HepG2 (cell line): ENCODE data around the gene RASL10B. TPM values are rescaled to one million over a fixed set of nuclear protein-coding genes. Genes with fewer than 3 reads are reported as not detected.
"Not testable (repeated sequence)": the region's sequence is repeated elsewhere in the genome, so short reads cannot be mapped to it uniquely, and the experiment has no call there.

ENCODE experiments used
- ATAC-seq: fragments of 200-7000 bp; cut with Tn5 transposase; 3 replicates; pipeline ENCODE4 v1.9.1; 2020; ENCODE audit warnings: mild to moderate bottlenecking, moderate library complexity
- BruUV-seq: library from RNA; stranded (reverse); fragments of 400-500 nt; replicated peaks from 2 replicates; lab custom pipeline; 2021; lab: Mats Ljungman, UMichigan
- CTCF ChIA-PET: fragments of 300-600 bp; formaldehyde crosslinking; extraction: SDS; loops from one replicate; lab custom pipeline; 2021; ENCODE audit warnings: low total read pairs, inconsistent platforms, low intra/inter-chr PET ratio; lab: Yijun Ruan, JAX
- POLR2A ChIA-PET: fragments of 350-600 bp; sonication (Branson Sonifier 250); formaldehyde crosslinking; loops from one replicate; lab custom pipeline; 2020; ENCODE audit warnings: antibody characterized with exemption, inconsistent platforms; lab: Yijun Ruan, JAX
- DNase-seq: peaks from one replicate; pipeline ENCODE4 v3.0.0-alpha.2; 2015; ENCODE audit warnings: low spot score
- FAIRE-seq: peaks from 3 replicates; lab custom pipeline; 2011; peaks lifted over from hg19 to GRCh38; lab: Jason Lieb, UNC
- H2AFZ ChIP-seq: one replicate; pipeline ENCODE4 v1.6.1; 2011; ENCODE audit warnings: low read length, inconsistent platforms
- H3K27ac ChIP-seq: fragments of 300-600 bp; 3 replicates; pipeline ENCODE4 v1.8.0; 2011; ENCODE audit warnings: mixed run types, mild to moderate bottlenecking, mixed read lengths, low read length, inconsistent platforms; ENCODE audit not compliant: insufficient read depth; ENCODE audit errors: extremely low read length
- H3K27me3 ChIP-seq, 2 experiments: fragments of 200-600 bp in 1 of 2; 2 replicates in 1 of 2; 3 replicates in 1 of 2; pipeline versions ENCODE4 v1.6.0 to v1.8.0; 2011; ENCODE audit warnings: low read length in 2 of 2, mild to moderate bottlenecking in 2 of 2, moderate library complexity in 2 of 2, inconsistent platforms in 1 of 2; ENCODE audit not compliant: insufficient read depth in 2 of 2, control insufficient read depth in 1 of 2
- H3K36me3 ChIP-seq, 2 experiments: fragments of 200-600 bp in 1 of 2; replicated peaks in 1 of 2; 2 replicates in 1 of 2; 3 replicates in 1 of 2; pipeline versions ENCODE4 v1.5.1 to v1.8.0; 2011; ENCODE audit warnings: low read length in 2 of 2, inconsistent platforms in 1 of 2; ENCODE audit not compliant: insufficient read depth in 2 of 2, control insufficient read depth in 1 of 2
- H3K4me1 ChIP-seq: 2 replicates; pipeline ENCODE4 v1.5.1; 2012; ENCODE audit warnings: low read length, inconsistent platforms; ENCODE audit not compliant: insufficient read depth
- H3K4me2 ChIP-seq: 2 replicates; pipeline ENCODE4 v1.6.0; 2011; ENCODE audit warnings: low read depth, low read length, inconsistent platforms
- H3K4me3 ChIP-seq, 3 experiments: fragments of 200-600 bp in 1 of 3; sonication (generic), shearing (Covaris generic) in 1 of 3; replicated peaks in 1 of 3; 2 replicates each; pipeline ENCODE4 v1.5.1; 2011 to 2016; ENCODE audit warnings: low read length in 3 of 3, inconsistent platforms in 2 of 3, low read depth in 2 of 3, mild to moderate bottlenecking in 2 of 3, control low read depth in 1 of 3, mixed read lengths in 1 of 3; ENCODE audit not compliant: insufficient read depth in 1 of 3
- H3K79me2 ChIP-seq: one replicate; pipeline ENCODE4 v1.6.1; 2011; ENCODE audit warnings: low read length, inconsistent platforms; ENCODE audit not compliant: insufficient read depth
- H3K9ac ChIP-seq: 2 replicates; pipeline ENCODE4 v1.6.0; 2011; ENCODE audit warnings: mild to moderate bottlenecking, low read depth, low read length, inconsistent platforms; ENCODE audit not compliant: insufficient read depth
- H3K9me3 ChIP-seq: 2 replicates; pipeline ENCODE4 v1.5.1; 2012; ENCODE audit warnings: mild to moderate bottlenecking, low read length
- H4K20me1 ChIP-seq: 2 replicates; pipeline ENCODE4 v1.6.0; 2011; ENCODE audit warnings: inconsistent platforms, mild to moderate bottlenecking, low read length, moderate library complexity; ENCODE audit not compliant: insufficient read depth
- GMEB2 ChIP-seq: IDR thresholded peaks from 2 replicates; pipeline ENCODE4 v1.6.1; 2016; ENCODE audit warnings: missing biosample characterization, missing genetic modification reagents, low read depth
- HOXD1 ChIP-seq: sonication (generic); formaldehyde crosslinking; IDR thresholded peaks from 2 replicates; pipeline ENCODE4 v1.5.0; 2020; ENCODE audit warnings: missing genetic modification reagents
- MNT ChIP-seq: fragments of 450-650 bp; IDR thresholded peaks from 2 replicates; pipeline ENCODE4 v1.6.1; 2016
- NR2C2 ChIP-seq: sonication (generic); formaldehyde crosslinking; IDR thresholded peaks from 2 replicates; pipeline ENCODE4 v1.4.0; 2020; ENCODE audit warnings: missing genetic modification reagents, mild to moderate bottlenecking, moderate library complexity, borderline replicate concordance
- USF2 ChIP-seq, 2 experiments: sonication (generic) in 1 of 2; formaldehyde crosslinking in 1 of 2; IDR thresholded peaks; 2 replicates each; pipeline versions ENCODE4 v1.5.1 to v1.6.1; 2011 to 2020; ENCODE audit warnings: borderline replicate concordance in 1 of 2, low read depth in 1 of 2, low read length in 1 of 2, mild to moderate bottlenecking in 1 of 2, missing genetic modification reagents in 1 of 2, moderate library complexity in 1 of 2
- ZNF121 ChIP-seq: sonication (generic); formaldehyde crosslinking; IDR thresholded peaks from 2 replicates; pipeline ENCODE4 v1.5.0; 2020; ENCODE audit warnings: mild to moderate bottlenecking, missing genetic modification reagents
- ZNF124 ChIP-seq: sonication (generic); formaldehyde crosslinking; IDR thresholded peaks from 2 replicates; pipeline ENCODE4 v1.4.0; 2020; ENCODE audit warnings: missing genetic modification reagents
- ZNF180 ChIP-seq: sonication (generic); formaldehyde crosslinking; IDR thresholded peaks from 2 replicates; pipeline ENCODE4 v1.4.0; 2020; ENCODE audit warnings: low read depth, missing genetic modification reagents, borderline replicate concordance
- ZNF235 ChIP-seq: sonication (generic); formaldehyde crosslinking; IDR thresholded peaks from 2 replicates; pipeline ENCODE4 v1.8.1; 2023; ENCODE audit warnings: mild to moderate bottlenecking, missing genetic modification reagents, borderline replicate concordance
- WGBS: methylation state at CpG from one replicate; pipeline ENCODE4 v1.1.6; 2017; ENCODE audit warnings: low lambda C conversion rate; 5-methylcytosine and 5-hydroxymethylcytosine counted together
- in situ Hi-C: cut with HindIII; loops from 2 replicates; pipeline ENCODE4 v1.10.0; 2017; ENCODE audit warnings: low pct_unique_long_range_greater_than_20kb; ENCODE audit not compliant: extremely low pct_ligation_motif_present
- intact Hi-C: fragments of 100-400 bp; cut with micrococcal nuclease; formaldehyde crosslinking; loops from one replicate; pipeline ENCODE4 v1.10.0; 2022; ENCODE audit not compliant: unreplicated experiment
- polyA plus RNA-seq, 8 experiments: library from polyadenylated mRNA; depleted of rRNA in 3 of 8; stranded (reverse) in 7 of 8; unstranded in 1 of 8; fragments of >200 nt; fragmentation: Illumina TruSeq in 4 of 8; extraction: Trizol in 4 of 8; gene quantifications; 2 replicates each; pipeline versions ENCODE4 v1.2.1 to v1.2.3, GENCODE V29; 2011 to 2016; ENCODE audit warnings: low read depth in 4 of 8, missing spikeins in 1 of 8, mixed read lengths in 1 of 8; ENCODE audit not compliant: insufficient read depth in 1 of 8
- total RNA-seq, 5 experiments: library from RNA; depleted of rRNA; stranded (reverse); fragments of >200 nt; fragmentation: Illumina TruSeq; extraction: Trizol; gene quantifications; 2 replicates each; pipeline ENCODE4 v1.2.3, GENCODE V29; 2016; ENCODE audit warnings: low read depth in 1 of 5

The RASL10B gene
- total and polyA plus RNA-seq, 2 of the 13 experiments (the other 11 are each of a cell fraction or from before 2014, with no cell fraction given), result 8.8 to 11.0 TPM

GRCh38 chr17:35703308-35703707, 28.1 kb upstream of the RASL10B start:
- DNase-seq, H3K27me3 ChIP-seq, H3K79me2 ChIP-seq, H2AFZ ChIP-seq, H3K4me2 ChIP-seq, POLR2A ChIA-PET, H3K36me3 ChIP-seq, H3K9ac ChIP-seq, BruUV-seq, intact Hi-C loops, FAIRE-seq, H3K9me3 ChIP-seq, ATAC-seq, H3K27ac ChIP-seq, CTCF ChIA-PET, H3K4me3 ChIP-seq, H4K20me1 ChIP-seq: not testable (repeated sequence)
- 0 out of 2 replicates have a peak, but pooled peaks have one; percentile 10 for TF ChIP-seq MNT
- 100% methylated on average over 2 of the region's 2 CpGs for WGBS
- H3K4me1 ChIP-seq, result peaks cover 16% of the 10 kb centered on the region
- in situ Hi-C loops, result loop anchor here (25.0 kb wide), 1 partner anchor 109 kb away; the partner anchor contains the start of gene TAF15

- no peak overlapping the region for H3K9ac ChIP-seq
- intact Hi-C loops, result no loop called here
- no peaks in the 10 kb centered on the region for H3K27me3 ChIP-seq
- TF ChIP-seq ZNF180 (no peak), HOXD1 (CRISPR knock-in tag) (no peak), USF2 (IDR thresholded peaks at IDR 0.05; ENCODE audit: low read depth, low read length) (no peak), USF2 (CRISPR knock-in tag; IDR thresholded peaks at IDR 0.05; ENCODE audit: borderline replicate concordance) (no peak), GMEB2 (CRISPR knock-in tag) (no peak), NR2C2 (CRISPR knock-in tag) (no peak), ZNF235 (no peak), ZNF124 (no peak), ZNF121 (CRISPR knock-in tag) (peak; percentile 56; the same call in 1 of the 2 replicates)
- TF ChIP-seq, all 625 proteins: peak for 1
- ChIA-PET POLR2A (no interaction called here), CTCF (no interaction called here)
- no peaks in the 10 kb centered on the region for H3K9me3 ChIP-seq
- in situ Hi-C loops, result loop anchor here (25.0 kb wide), 1 partner anchor 107 kb away; the partner anchor contains the start of gene TAF15
- no peak overlapping the region for H3K4me2 ChIP-seq
- no peak for FAIRE-seq
- H3K4me3 ChIP-seq, result no peak overlapping the region
- H4K20me1 ChIP-seq, result 0 out of 2 replicates have a peak, but pooled peaks cover 4% of the 10 kb centered on the region
- peaks cover 2 to 12% of the 10 kb centered on the region in 2 experiments for H3K36me3 ChIP-seq
- H3K4me1 ChIP-seq, result peaks cover 16% of the 10 kb centered on the region
- H3K79me2 ChIP-seq, result no peaks in the 10 kb centered on the region
- no peak overlapping the region for H2AFZ ChIP-seq
- no TSS peak for BruUV-seq
- ATAC-seq, result no peak
- WGBS, result 97% methylated on average over 1 of the region's 1 CpG
- H3K27ac ChIP-seq, result no peak overlapping the region
- DNase-seq, result no peak
These were observed 26.2 kb upstream of the RASL10B start for GRCh38 chr17:35705230-35705629.
